H1 (cell line): ENCODE measurements around the gene CEACAM7. TPM values are rescaled to one million over a fixed set of nuclear protein-coding genes. Genes with fewer than 3 reads are reported as not detected.

Source experiments
- CTCF ChIA-PET: fragments of 300-600 bp; sonication (Branson Sonifier 250); formaldehyde crosslinking; loops from one replicate; lab custom pipeline; 2021; ENCODE audit not compliant: partially characterized antibody; lab: Charles Lee
- POLR2A ChIA-PET: fragments of 300-600 bp; sonication (Branson Sonifier 250); formaldehyde crosslinking; loops from one replicate; lab custom pipeline; 2021; ENCODE audit warnings: inconsistent platforms; ENCODE audit not compliant: partially characterized antibody; lab: Charles Lee
- DNase-seq, 2 experiments: peaks; one replicate each; pipeline versions ENCODE4 v3.0.0 to v3.0.0-alpha.2; 2010 to 2022; ENCODE audit warnings: low spot score in 2 of 2, low read depth in 1 of 2, mixed read lengths in 1 of 2
- FAIRE-seq: peaks from 2 replicates; lab custom pipeline; 2011; peaks lifted over from hg19 to GRCh38; lab: Jason Lieb, UNC
- H2AFZ ChIP-seq: 2 replicates; pipeline ENCODE4 v1.8.1; 2012; ENCODE audit warnings: low read length, inconsistent platforms
- H2AK5ac ChIP-seq: 2 replicates; pipeline ENCODE4 v1.6.1; 2013; ENCODE audit warnings: low read depth, low read length
- H2BK120ac ChIP-seq: replicated peaks from 2 replicates; pipeline ENCODE3; 2013; ENCODE audit warnings: low read depth, low read length, inconsistent platforms
- H2BK12ac ChIP-seq: 2 replicates; pipeline ENCODE4 v1.6.1; 2013; ENCODE audit warnings: low read depth, low read length
- H2BK15ac ChIP-seq: 2 replicates; pipeline ENCODE4 v1.6.1; 2013; ENCODE audit warnings: low read length
- H2BK20ac ChIP-seq: 2 replicates; pipeline ENCODE4 v1.6.1; 2013; ENCODE audit warnings: low read length
- H2BK5ac ChIP-seq: 2 replicates; pipeline ENCODE4 v1.6.1; 2013; ENCODE audit warnings: low read depth, low read length
- H3K14ac ChIP-seq: 2 replicates; pipeline ENCODE4 v1.6.1; 2013; ENCODE audit warnings: inconsistent platforms; ENCODE audit not compliant: insufficient read length
- H3K18ac ChIP-seq: 2 replicates; pipeline ENCODE4 v1.6.1; 2013; ENCODE audit warnings: low read length; ENCODE audit errors: extremely low read depth
- H3K23ac ChIP-seq: 2 replicates; pipeline ENCODE4 v1.6.1; 2013; ENCODE audit warnings: inconsistent platforms; ENCODE audit not compliant: insufficient read length
- H3K23me2 ChIP-seq: 2 replicates; pipeline ENCODE4 v1.6.1; 2013; ENCODE audit warnings: low read depth, low read length
- H3K27ac ChIP-seq: 2 replicates; pipeline ENCODE4 v1.6.1; 2011; ENCODE audit warnings: low read depth, low read length, inconsistent platforms
- H3K27me3 ChIP-seq, 4 experiments: replicated peaks in 1 of 4; 1 replicate in 1 of 4; 2 replicates in 3 of 4; pipeline versions ENCODE4 v1.6.1 to v1.8.1; 2011 to 2013; ENCODE audit warnings: low read length in 3 of 4, mild to moderate bottlenecking in 3 of 4, inconsistent platforms in 2 of 4, mixed read lengths in 2 of 4, moderate library complexity in 1 of 4; ENCODE audit not compliant: control insufficient read depth in 3 of 4, insufficient read depth in 3 of 4; ENCODE audit errors: extremely low read depth in 1 of 4
- H3K36me3 ChIP-seq, 4 experiments: 2 replicates each; pipeline versions ENCODE4 v1.6.1 to v1.8.1; 2011 to 2013; ENCODE audit warnings: mild to moderate bottlenecking in 4 of 4, low read length in 3 of 4, moderate library complexity in 2 of 4, control low read depth in 1 of 4, inconsistent platforms in 1 of 4; ENCODE audit not compliant: insufficient read depth in 4 of 4, control insufficient read depth in 2 of 4
- H3K4ac ChIP-seq: replicated peaks from 2 replicates; pipeline ENCODE3; 2013; ENCODE audit warnings: low read length, low read depth, mixed read lengths, inconsistent platforms; ENCODE audit not compliant: insufficient read length
- H3K4me1 ChIP-seq, 4 experiments: replicated peaks in 1 of 4; 1 replicate in 1 of 4; 2 replicates in 3 of 4; pipeline versions ENCODE4 v1.6.1 to v1.8.1; 2011 to 2013; ENCODE audit warnings: low read length in 3 of 4, inconsistent platforms in 2 of 4, mixed read lengths in 1 of 4; ENCODE audit not compliant: insufficient read depth in 4 of 4, control insufficient read depth in 3 of 4
- H3K4me2 ChIP-seq, 2 experiments: 2 replicates each; pipeline versions ENCODE4 v1.6.1 to v1.8.1; 2011 to 2013; ENCODE audit warnings: low read depth in 2 of 2, low read length in 2 of 2, control low read depth in 1 of 2, inconsistent platforms in 1 of 2, mild to moderate bottlenecking in 1 of 2; ENCODE audit not compliant: insufficient read depth in 1 of 2
- H3K4me3 ChIP-seq, 4 experiments: fragments of 200-600, 300-600 bp in 1 of 4; sonication (generic), shearing (Covaris generic), sonication (Bioruptor Twin) in 1 of 4; 2 replicates each; pipeline versions ENCODE4 v1.5.1 to v1.8.1; 2011 to 2016; ENCODE audit warnings: low read length in 4 of 4, low read depth in 3 of 4, control low read depth in 2 of 4, inconsistent platforms in 2 of 4, mild to moderate bottlenecking in 2 of 4, mixed read lengths in 1 of 4, moderate library complexity in 1 of 4; ENCODE audit not compliant: insufficient read depth in 2 of 4; ENCODE audit errors: extremely low read depth in 1 of 4
- H3K56ac ChIP-seq: replicated peaks from 2 replicates; pipeline ENCODE3; 2013; ENCODE audit warnings: low read depth, mild to moderate bottlenecking, mixed read lengths, low read length, inconsistent platforms; ENCODE audit not compliant: insufficient read length
- H3K79me1 ChIP-seq: 2 replicates; pipeline ENCODE4 v1.6.1; 2013; ENCODE audit warnings: low read depth, low read length, control low read depth
- H3K79me2 ChIP-seq, 2 experiments: 2 replicates each; pipeline versions ENCODE4 v1.6.1 to v1.8.1; 2012 to 2013; ENCODE audit warnings: low read length in 2 of 2, mild to moderate bottlenecking in 2 of 2, inconsistent platforms in 1 of 2; ENCODE audit not compliant: insufficient read depth in 2 of 2, control insufficient read depth in 1 of 2
- H3K9ac ChIP-seq, 4 experiments: replicated peaks in 1 of 4; 1 replicate in 1 of 4; 2 replicates in 3 of 4; pipeline versions ENCODE4 v1.6.1 to v1.8.1; 2011 to 2013; ENCODE audit warnings: low read depth in 3 of 4, low read length in 3 of 4, control low read depth in 2 of 4, mild to moderate bottlenecking in 2 of 4, moderate library complexity in 2 of 4, inconsistent platforms in 1 of 4; ENCODE audit errors: extremely low read depth in 1 of 4
- H3K9me3 ChIP-seq, 2 experiments: 2 replicates each; pipeline versions ENCODE4 v1.6.1 to v1.8.1; 2012 to 2013; ENCODE audit warnings: mild to moderate bottlenecking in 2 of 2, moderate library complexity in 2 of 2, control low read depth in 1 of 2, inconsistent platforms in 1 of 2, low read depth in 1 of 2, low read length in 1 of 2, mixed read lengths in 1 of 2; ENCODE audit not compliant: insufficient read depth in 2 of 2
- H4K20me1 ChIP-seq, 2 experiments: replicated peaks in 1 of 2; 2 replicates each; pipeline versions ENCODE3 to v1.8.1; 2011 to 2013; ENCODE audit warnings: inconsistent platforms in 2 of 2, low read length in 2 of 2, mild to moderate bottlenecking in 1 of 2; ENCODE audit not compliant: insufficient read depth in 2 of 2, control insufficient read depth in 1 of 2
- H4K5ac ChIP-seq: 2 replicates; pipeline ENCODE4 v1.6.1; 2013; ENCODE audit warnings: low read length, low read depth, mixed read lengths, inconsistent platforms; ENCODE audit not compliant: insufficient read length
- H4K8ac ChIP-seq: 2 replicates; pipeline ENCODE4 v1.8.0; 2013; ENCODE audit warnings: mild to moderate bottlenecking, moderate library complexity, low read length, inconsistent platforms; ENCODE audit not compliant: insufficient read depth; ENCODE audit errors: extremely low read depth
- H4K91ac ChIP-seq: replicated peaks from 2 replicates; pipeline ENCODE3; 2013; ENCODE audit warnings: low read length, mixed read lengths, inconsistent platforms; ENCODE audit not compliant: insufficient read length
- ASH2L ChIP-seq: fragments of 200-600, 300-600 bp; sonication (generic); IDR thresholded peaks from one replicate; pipeline ENCODE4 v1.7.1; 2017; ENCODE audit warnings: low read length
- SP1 ChIP-seq: IDR thresholded peaks from 2 replicates; pipeline ENCODE4 v1.6.1; 2011; ENCODE audit warnings: low read depth, low read length
- WGBS, 2 experiments: shearing (Covaris generic) in 1 of 2; methylation state at CpG; one replicate each; pipeline versions ENCODE4 v1.1.6 to v1.1.7; 2013 to 2015; ENCODE audit warnings: low lambda C conversion rate in 2 of 2, mixed read lengths in 2 of 2, inconsistent platforms in 1 of 2, low coverage in 1 of 2, missing lambda C conversion rate in 1 of 2; ENCODE audit not compliant: insufficient replicate concordance in 2 of 2, insufficient coverage in 1 of 2, insufficient read length in 1 of 2; ENCODE audit errors: extremely low coverage in 1 of 2, missing lambda C conversion rate in 1 of 2; 5-methylcytosine and 5-hydroxymethylcytosine counted together
- polyA plus RNA-seq, 7 experiments: library from polyadenylated mRNA; depleted of rRNA in 3 of 7; stranded (reverse) in 5 of 7; unstranded in 2 of 7; fragments of >200 nt in 5 of 7; fragments of 200-250 nt in 2 of 7; gene quantifications; 1 replicate in 5 of 7; 2 replicates in 1 of 7; 4 replicates in 1 of 7; pipeline versions ENCODE4 v1.2.1 to v1.2.3, GENCODE V29; 2011 to 2013; ENCODE audit warnings: missing spikeins in 2 of 7, mixed read lengths in 2 of 7
- total RNA-seq: library from RNA; stranded (reverse); fragmentation: NEBNext Ultra II Directional; extraction: Animal tissue kit (Norgen Biotek cat#: 25700); gene quantifications from 2 replicates; pipeline ENCODE4 v1.2.1, GENCODE V29; 2021

The CEACAM7 gene
- total and polyA plus RNA-seq, 2 of the 8 experiments (the other 6 are each of a cell fraction or from before 2014, with no cell fraction given) = not detected

DNA sequence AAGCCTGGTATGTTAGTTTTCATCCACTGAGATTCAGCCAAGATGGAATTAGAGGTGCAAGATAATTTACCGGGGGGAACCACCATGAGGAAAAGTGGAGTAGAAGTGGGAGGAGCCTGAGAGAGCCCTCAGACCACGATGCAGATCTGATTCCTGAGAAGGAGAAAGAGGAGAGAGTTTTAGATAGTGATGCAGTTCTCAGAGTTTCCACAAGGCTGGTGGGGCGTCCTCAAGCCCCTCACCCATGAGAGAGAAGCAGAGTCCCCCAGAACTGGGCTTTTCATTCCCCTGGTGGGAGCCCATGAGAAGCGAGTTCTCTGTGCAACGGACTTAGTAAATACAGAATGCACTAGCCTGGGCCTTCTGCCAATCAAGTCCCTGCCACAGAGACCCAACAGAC is 38.4 kb upstream of the CEACAM7 start (continued):
- no peak for TF ChIP-seq SP1
- TF ChIP-seq, all 59 proteins: peak for 0

DNA sequence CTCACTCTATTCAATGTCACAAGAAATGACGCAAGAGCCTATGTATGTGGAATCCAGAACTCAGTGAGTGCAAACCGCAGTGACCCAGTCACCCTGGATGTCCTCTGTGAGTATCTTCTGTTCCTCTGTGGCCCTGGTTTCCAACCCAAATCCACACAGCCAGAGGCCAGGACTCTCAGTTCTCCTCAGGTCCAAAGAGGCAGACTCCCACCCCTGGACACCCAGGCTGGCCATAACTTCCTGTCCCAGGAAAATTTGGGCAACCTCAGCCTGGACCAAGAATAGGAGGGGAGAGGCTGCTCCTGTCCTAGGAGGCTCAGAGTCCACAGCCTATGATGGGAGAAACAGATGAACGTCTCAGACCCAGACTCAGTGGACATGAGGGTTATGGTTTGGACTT is 32.0 kb upstream of the CEACAM7 start:
- no peaks in the 10 kb centered on the region for H3K27me3 ChIP-seq
- no peak overlapping the region for H2AK5ac ChIP-seq
- no peak overlapping the region for H2BK15ac ChIP-seq
- no peak overlapping the region for H3K9ac ChIP-seq
- WGBS, 2 experiments = 85% methylated on average over 3 of the region's 3 CpGs; no CpG with 5 or more reads in 1 of the 2 experiments
- no peak overlapping the region for H3K4me2 ChIP-seq
- H3K14ac ChIP-seq = no peak overlapping the region
- TF ChIP-seq ASH2L = no peak
- no peak overlapping the region for H2BK12ac ChIP-seq
- POLR2A ChIA-PET = no interaction called here
- no peaks in the 10 kb centered on the region for H3K23me2 ChIP-seq
- no peak for DNase-seq
- H3K9me3 ChIP-seq = peaks cover 69 to 81% of the 10 kb centered on the region in 2 experiments
- CTCF ChIA-PET = no interaction called here
- no peak overlapping the region for H3K18ac ChIP-seq
- no peak for FAIRE-seq
- no peak overlapping the region for H2BK120ac ChIP-seq
- H3K56ac ChIP-seq = no peak overlapping the region
- H3K79me1 ChIP-seq = no peaks in the 10 kb centered on the region
- no peak overlapping the region for H4K91ac ChIP-seq
- H3K23ac ChIP-seq = no peak overlapping the region
- H4K8ac ChIP-seq = no peak overlapping the region
- H3K79me2 ChIP-seq = no peaks in the 10 kb centered on the region
- no peaks in the 10 kb centered on the region for H3K4me1 ChIP-seq
- no peak overlapping the region for H2BK20ac ChIP-seq
- no peak overlapping the region for H2BK5ac ChIP-seq
- H4K5ac ChIP-seq = no peak overlapping the region
- no peaks in the 10 kb centered on the region for H4K20me1 ChIP-seq
- H2AFZ ChIP-seq = no peak overlapping the region
- no peak overlapping the region for H3K27ac ChIP-seq
- H3K4me3 ChIP-seq = no peak overlapping the region
- H3K4ac ChIP-seq = no peak overlapping the region
- no peaks in the 10 kb centered on the region for H3K36me3 ChIP-seq
